Activated naive CD4-positive, alpha-beta T cell treated with anti-CD3 and anti-CD28 coated beads, Interleukin-2, amount 10 ng/mL, durations not matched to agents 5 hours and 36 hours (primary cell): ENCODE results near the gene FBLN1. TPM values are rescaled to one million over a fixed set of nuclear protein-coding genes. Genes with fewer than 3 reads are reported as not detected.

Experiments
- total RNA-seq, 2 experiments: library from RNA; stranded (reverse); gene quantifications; one replicate each; pipeline ENCODE4 v1.2.3, GENCODE V29; 2021

The FBLN1 gene, protein sequence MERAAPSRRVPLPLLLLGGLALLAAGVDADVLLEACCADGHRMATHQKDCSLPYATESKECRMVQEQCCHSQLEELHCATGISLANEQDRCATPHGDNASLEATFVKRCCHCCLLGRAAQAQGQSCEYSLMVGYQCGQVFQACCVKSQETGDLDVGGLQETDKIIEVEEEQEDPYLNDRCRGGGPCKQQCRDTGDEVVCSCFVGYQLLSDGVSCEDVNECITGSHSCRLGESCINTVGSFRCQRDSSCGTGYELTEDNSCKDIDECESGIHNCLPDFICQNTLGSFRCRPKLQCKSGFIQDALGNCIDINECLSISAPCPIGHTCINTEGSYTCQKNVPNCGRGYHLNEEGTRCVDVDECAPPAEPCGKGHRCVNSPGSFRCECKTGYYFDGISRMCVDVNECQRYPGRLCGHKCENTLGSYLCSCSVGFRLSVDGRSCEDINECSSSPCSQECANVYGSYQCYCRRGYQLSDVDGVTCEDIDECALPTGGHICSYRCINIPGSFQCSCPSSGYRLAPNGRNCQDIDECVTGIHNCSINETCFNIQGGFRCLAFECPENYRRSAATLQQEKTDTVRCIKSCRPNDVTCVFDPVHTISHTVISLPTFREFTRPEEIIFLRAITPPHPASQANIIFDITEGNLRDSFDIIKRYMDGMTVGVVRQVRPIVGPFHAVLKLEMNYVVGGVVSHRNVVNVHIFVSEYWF
- total RNA-seq: not detected

GRCh38 chr22:45502215-45503049 lies at the start of gene FBLN1:
Gene FBLN1 (plus strand): TSS chr22:45502883. CDS start chr22:45502986, 103 bp downstream.

Other genes starting within 250 kb of the FBLN1 start
- gene UPK3A, start 217.9 kb upstream of the FBLN1 start, total RNA-seq: not detected
- gene FAM118A, start 192.9 kb upstream of the FBLN1 start, total RNA-seq: 10 to 100 TPM; 65.9 to 66.3 TPM
- under 1 TPM; 0.53 to 0.60 TPM for gene SMC1B, start 89.3 kb upstream of the FBLN1 start, total RNA-seq
- 1 to 10 TPM; 7.8 to 8.2 TPM for gene RIBC2, start 89.2 kb upstream of the FBLN1 start, total RNA-seq
- 100 to 1,000 TPM in 1 of 2 experiments, 10 to 100 TPM in 1; 96.5 to 100 TPM for gene ATXN10, start 169.0 kb downstream of the FBLN1 start, total RNA-seq